Testis (tissue), 2 donors: ENCODE results near the gene PLXNB3.

Experiments
- POLR2A ChIP-seq: fragments of 450-650 bp; IDR thresholded peaks from one replicate; pipeline ENCODE4 v1.6.1; 2017; ENCODE audit warnings: antibody characterized with exemption, mild to moderate bottlenecking, moderate library complexity
- TF ChIP-seq, protein P1 (sequence below), 3 experiments: fragments of 450-650 bp in 2 of 3; fragments of 200-600 bp in 1 of 3; sonication (generic) in 1 of 3; IDR thresholded peaks; one replicate each; pipeline ENCODE4 v1.5.1; 2016 to 2019; ENCODE audit warnings: antibody characterized with exemption in 3 of 3, mild to moderate bottlenecking in 2 of 3, moderate library complexity in 1 of 3

DNA sequence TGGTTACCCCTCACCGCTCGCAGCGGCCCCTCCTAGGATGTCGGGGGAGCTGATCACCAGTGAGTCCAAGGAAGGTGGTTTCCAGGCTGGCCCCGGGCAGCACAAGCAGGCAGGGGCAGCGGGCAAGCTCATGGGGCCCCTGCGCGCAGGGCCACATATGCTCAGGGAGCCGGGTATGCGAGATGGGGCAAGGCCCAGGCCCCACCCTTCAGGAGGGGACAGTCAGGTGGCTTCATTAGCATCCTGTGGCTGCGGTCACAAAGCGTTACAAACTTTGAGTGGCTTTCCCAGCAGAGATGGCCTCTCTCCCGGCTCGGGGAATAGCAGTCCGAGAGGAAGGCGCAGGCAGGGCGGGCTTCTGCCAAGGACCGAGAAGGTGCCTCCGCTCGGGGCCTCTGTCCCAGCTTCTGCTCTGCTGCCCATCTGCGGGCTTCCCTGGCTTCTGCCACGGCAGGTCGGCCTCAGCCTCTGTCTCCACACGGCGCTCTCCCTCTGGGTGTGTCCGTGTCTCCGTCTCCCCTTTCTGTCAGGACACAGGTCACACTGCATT lies 25.9 kb upstream of the PLXNB3 start:
- TF ChIP-seq, protein P1, sequence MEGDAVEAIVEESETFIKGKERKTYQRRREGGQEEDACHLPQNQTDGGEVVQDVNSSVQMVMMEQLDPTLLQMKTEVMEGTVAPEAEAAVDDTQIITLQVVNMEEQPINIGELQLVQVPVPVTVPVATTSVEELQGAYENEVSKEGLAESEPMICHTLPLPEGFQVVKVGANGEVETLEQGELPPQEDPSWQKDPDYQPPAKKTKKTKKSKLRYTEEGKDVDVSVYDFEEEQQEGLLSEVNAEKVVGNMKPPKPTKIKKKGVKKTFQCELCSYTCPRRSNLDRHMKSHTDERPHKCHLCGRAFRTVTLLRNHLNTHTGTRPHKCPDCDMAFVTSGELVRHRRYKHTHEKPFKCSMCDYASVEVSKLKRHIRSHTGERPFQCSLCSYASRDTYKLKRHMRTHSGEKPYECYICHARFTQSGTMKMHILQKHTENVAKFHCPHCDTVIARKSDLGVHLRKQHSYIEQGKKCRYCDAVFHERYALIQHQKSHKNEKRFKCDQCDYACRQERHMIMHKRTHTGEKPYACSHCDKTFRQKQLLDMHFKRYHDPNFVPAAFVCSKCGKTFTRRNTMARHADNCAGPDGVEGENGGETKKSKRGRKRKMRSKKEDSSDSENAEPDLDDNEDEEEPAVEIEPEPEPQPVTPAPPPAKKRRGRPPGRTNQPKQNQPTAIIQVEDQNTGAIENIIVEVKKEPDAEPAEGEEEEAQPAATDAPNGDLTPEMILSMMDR (IDR thresholded peaks at IDR 0.05), result no peak
- no peak for TF ChIP-seq POLR2A
